ENCODE results near the gene MPP1. TPM values are rescaled to one million over a fixed set of nuclear protein-coding genes. Genes with fewer than 3 reads are reported as not detected.

The MPP1 gene
- total RNA-seq, 1 donor from 2014 or later, result 12.7 TPM

DNA sequence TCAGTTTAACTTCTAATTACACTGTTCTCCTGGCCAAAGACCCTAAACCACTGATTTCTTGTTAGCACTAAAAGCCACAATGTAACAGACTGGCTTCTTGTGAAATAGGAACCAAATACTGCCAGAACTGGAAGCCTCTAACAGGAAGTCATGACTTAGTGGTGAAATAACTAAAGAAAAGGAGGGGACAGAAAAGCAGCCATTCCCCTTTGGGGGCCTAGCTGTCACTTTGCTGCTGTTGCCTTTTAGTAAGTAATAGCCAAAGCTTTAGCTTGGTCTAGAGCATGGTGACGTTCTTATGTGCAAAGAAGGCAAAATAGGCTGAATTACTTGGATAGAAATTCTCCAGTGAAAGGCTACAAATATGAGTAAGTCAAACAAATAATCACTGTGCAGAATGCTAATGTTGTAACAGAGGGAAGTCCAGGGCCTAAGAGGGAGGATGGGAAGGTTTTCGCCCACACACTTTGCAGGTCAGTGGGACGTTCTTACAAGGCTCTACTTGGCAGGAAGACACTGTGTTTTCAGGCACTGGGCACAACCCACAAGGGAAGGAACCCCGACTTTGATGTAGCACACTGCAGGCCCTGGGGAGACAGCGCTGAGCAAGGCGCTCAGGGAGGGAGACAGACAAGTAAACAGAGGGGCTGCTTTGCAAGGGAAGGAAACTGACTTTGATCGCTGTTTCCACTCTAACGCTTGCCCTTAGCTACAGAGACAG lies 71.1 kb downstream of the MPP1 start:
- TF ChIP-seq, protein P1, sequence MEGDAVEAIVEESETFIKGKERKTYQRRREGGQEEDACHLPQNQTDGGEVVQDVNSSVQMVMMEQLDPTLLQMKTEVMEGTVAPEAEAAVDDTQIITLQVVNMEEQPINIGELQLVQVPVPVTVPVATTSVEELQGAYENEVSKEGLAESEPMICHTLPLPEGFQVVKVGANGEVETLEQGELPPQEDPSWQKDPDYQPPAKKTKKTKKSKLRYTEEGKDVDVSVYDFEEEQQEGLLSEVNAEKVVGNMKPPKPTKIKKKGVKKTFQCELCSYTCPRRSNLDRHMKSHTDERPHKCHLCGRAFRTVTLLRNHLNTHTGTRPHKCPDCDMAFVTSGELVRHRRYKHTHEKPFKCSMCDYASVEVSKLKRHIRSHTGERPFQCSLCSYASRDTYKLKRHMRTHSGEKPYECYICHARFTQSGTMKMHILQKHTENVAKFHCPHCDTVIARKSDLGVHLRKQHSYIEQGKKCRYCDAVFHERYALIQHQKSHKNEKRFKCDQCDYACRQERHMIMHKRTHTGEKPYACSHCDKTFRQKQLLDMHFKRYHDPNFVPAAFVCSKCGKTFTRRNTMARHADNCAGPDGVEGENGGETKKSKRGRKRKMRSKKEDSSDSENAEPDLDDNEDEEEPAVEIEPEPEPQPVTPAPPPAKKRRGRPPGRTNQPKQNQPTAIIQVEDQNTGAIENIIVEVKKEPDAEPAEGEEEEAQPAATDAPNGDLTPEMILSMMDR (conservative IDR thresholded peaks at IDR 0.05), result no peak
- Mint-ChIP-seq H3K27me3 (ENCODE audit: low read depth) (no peaks in the 10 kb centered on the region), H3K9me3 (peaks cover 5% of the 10 kb centered on the region), H3K27ac (ENCODE audit: unreplicated experiment) (peak overlapping the region; percentile 82), H3K4me3 (no peak overlapping the region), H3K36me3 (ENCODE audit: low read depth) (no peaks in the 10 kb centered on the region), H3K4me1 (peaks cover 9% of the 10 kb centered on the region)
- no peak for DNase-seq (ENCODE audit: low read depth, low spot score)

DNA sequence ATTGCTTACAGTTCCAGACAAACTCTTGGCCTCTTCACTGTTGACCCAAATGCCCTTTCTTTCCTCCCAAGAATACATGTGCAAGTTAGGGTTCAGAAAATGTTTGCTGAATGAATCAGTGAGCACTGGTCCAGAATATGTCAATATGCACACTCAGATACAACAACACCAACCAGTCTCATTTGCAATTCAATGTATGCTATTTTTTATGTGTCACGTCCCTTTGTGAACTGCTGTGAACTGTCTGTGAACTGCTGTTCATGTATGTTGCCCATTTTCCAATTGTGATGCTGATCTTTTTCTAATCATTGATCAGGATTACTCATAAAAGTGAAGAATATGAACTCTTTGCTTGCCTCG lies 72.2 kb downstream of the MPP1 start:
- DNase-seq (ENCODE audit: low read depth, low spot score), result no peak
- TF ChIP-seq, protein P1 (conservative IDR thresholded peaks at IDR 0.05), result no peak
- no peak overlapping the region for H3K4me3 Mint-ChIP-seq
- H3K9me3 Mint-ChIP-seq, result peaks cover 5% of the 10 kb centered on the region
- H3K4me1 Mint-ChIP-seq, result peaks cover 9% of the 10 kb centered on the region
- H3K36me3 Mint-ChIP-seq (ENCODE audit: low read depth), result no peaks in the 10 kb centered on the region
- no peak overlapping the region for H3K27ac Mint-ChIP-seq (ENCODE audit: unreplicated experiment)
- no peaks in the 10 kb centered on the region for H3K27me3 Mint-ChIP-seq (ENCODE audit: low read depth)

DNA sequence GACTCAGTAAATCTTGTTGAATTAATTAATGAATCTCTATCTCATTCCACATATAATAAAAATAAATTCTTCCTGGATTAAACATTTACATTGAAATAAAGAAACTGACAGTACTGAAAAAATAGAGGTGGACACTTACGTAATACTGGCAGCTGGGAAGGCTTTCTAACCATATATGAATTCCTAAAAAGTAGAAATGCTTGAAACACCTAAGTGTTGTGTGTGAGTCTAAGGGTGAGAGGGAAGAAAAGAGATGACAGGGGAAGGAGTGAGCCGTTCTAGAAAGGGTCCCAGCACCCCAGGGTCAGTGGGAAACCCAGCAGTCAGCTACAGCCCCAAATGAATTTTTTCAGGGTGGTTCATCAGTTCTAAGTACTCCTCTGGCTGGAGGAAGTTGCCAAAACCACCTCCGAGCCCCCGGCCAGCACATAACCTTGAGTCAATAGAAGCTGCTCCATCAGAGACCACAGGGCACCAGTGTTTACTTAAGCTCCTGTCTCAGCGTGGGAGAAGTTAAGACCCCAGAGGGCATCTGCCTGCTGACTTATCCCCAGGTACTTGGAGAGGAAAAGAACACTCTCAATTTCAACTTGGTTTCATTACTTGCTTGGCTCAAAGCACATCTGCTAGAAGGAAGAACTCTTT lies 72.7 kb downstream of the MPP1 start:
- Mint-ChIP-seq H3K27me3 (ENCODE audit: low read depth) (no peaks in the 10 kb centered on the region), H3K4me1 (peaks cover 9% of the 10 kb centered on the region), H3K36me3 (ENCODE audit: low read depth) (no peaks in the 10 kb centered on the region), H3K4me3 (no peak overlapping the region), H3K9me3 (peaks cover 5% of the 10 kb centered on the region), H3K27ac (ENCODE audit: unreplicated experiment) (no peak overlapping the region)
- no peak for DNase-seq (ENCODE audit: low read depth, low spot score)
- TF ChIP-seq, protein P1 (conservative IDR thresholded peaks at IDR 0.05), result no peak

DNA sequence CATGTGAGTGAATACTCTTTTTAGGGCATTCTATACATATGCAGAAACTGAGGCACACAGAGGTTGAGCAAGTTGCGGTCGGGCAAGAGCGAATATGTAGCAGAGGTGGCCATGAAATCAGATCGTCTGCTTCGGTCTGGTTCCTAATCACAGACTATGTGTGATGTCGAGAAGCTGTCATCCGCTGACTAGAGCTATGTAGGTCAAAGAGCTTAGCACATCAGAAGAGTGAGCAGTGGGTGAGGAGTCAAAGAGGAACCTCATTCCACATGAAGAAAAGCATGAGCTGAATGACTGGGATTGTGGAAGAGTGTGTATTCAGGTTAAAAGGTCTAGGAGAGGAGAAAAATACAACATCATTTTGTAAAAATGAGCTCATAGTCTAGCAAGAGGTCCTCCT lies 73.4 kb downstream of the MPP1 start:
- no peak for DNase-seq (ENCODE audit: low read depth, low spot score)
- no peaks in the 10 kb centered on the region for H3K36me3 Mint-ChIP-seq (ENCODE audit: low read depth)
- no peak overlapping the region for H3K27ac Mint-ChIP-seq (ENCODE audit: unreplicated experiment)
- no peaks in the 10 kb centered on the region for H3K27me3 Mint-ChIP-seq (ENCODE audit: low read depth)
- no peak overlapping the region for H3K4me3 Mint-ChIP-seq
- peaks cover 9% of the 10 kb centered on the region for H3K4me1 Mint-ChIP-seq
- peaks cover 3% of the 10 kb centered on the region for H3K9me3 Mint-ChIP-seq
- TF ChIP-seq, protein P1 (conservative IDR thresholded peaks at IDR 0.05), result no peak

DNA sequence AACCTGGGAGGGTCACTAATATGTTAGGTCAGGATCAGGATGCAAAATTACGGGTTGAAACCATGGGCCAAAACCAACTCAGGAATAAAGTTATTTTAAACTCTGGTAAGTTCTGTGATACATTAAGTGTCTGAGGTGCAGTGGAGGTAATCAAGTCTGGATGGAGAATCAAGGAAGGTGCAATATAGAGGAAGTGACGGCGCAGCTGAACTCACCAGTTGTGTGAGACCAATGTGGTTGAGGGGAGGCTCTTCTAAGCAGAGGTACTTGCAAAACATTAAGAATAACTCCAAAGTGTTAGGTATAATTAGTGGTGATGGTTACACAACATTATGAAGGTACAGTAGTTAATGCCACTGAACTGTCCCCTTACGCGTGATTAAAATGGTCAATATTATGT lies 74.1 kb downstream of the MPP1 start:
- H3K36me3 Mint-ChIP-seq (ENCODE audit: low read depth), result no peaks in the 10 kb centered on the region
- H3K4me1 Mint-ChIP-seq, result peaks cover 9% of the 10 kb centered on the region
- no peaks in the 10 kb centered on the region for H3K27me3 Mint-ChIP-seq (ENCODE audit: low read depth)
- no peak overlapping the region for H3K4me3 Mint-ChIP-seq
- peaks cover 6% of the 10 kb centered on the region for H3K9me3 Mint-ChIP-seq
- DNase-seq (ENCODE audit: low read depth, low spot score), result no peak
- H3K27ac Mint-ChIP-seq (ENCODE audit: unreplicated experiment), result no peak overlapping the region
- TF ChIP-seq, protein P1 (conservative IDR thresholded peaks at IDR 0.05), result no peak

Data from neural crest cell (in vitro differentiated cells).